Left hindlimb (tissue), 1 donor: ENCODE results near the gene PITPNB.
A peak's percentile ranks its signal among the peaks of the same experiment; 100 is the strongest.

Experiments used
- DNase-seq: peaks from one replicate; pipeline ENCODE4 v3.0.0-alpha.2; 2018

Gene PITPNB

GRCh38 chr22:27825174-27825573, 93.9 kb downstream of the PITPNB start:
- no peak for DNase-seq

GRCh38 chr22:27823221-27823620, 95.8 kb downstream of the PITPNB start:
- no peak for DNase-seq

- peak; percentile 62 for DNase-seq
Measured at GRCh38 chr22:27820896-27821866, 97.9 kb downstream of the PITPNB start.

GRCh38 chr22:27816552-27816951, 102.5 kb downstream of the PITPNB start:
- no peak for DNase-seq

- DNase-seq: no peak
Measured at GRCh38 chr22:27815826-27816530, 103.1 kb downstream of the PITPNB start.

GRCh38 chr22:27814993-27815392, 104.1 kb downstream of the PITPNB start:
- DNase-seq: no peak

GRCh38 chr22:27811778-27812177, 107.3 kb downstream of the PITPNB start:
- DNase-seq: no peak

- peak; percentile 86 for DNase-seq
Measured at GRCh38 chr22:27810609-27811151, 108.4 kb downstream of the PITPNB start.

- no peak for DNase-seq
Measured at GRCh38 chr22:27809700-27810608, 109.1 kb downstream of the PITPNB start.

- no peak for DNase-seq
Measured at GRCh38 chr22:27809226-27809603, 109.8 kb downstream of the PITPNB start.

GRCh38 chr22:27808451-27809225, 110.4 kb downstream of the PITPNB start:
- no peak for DNase-seq

- no peak for DNase-seq
Measured at GRCh38 chr22:27805841-27806240, 113.2 kb downstream of the PITPNB start.

GRCh38 chr22:27804470-27805297, 114.4 kb downstream of the PITPNB start:
- DNase-seq: peak; percentile 76

GRCh38 chr22:27803841-27804415, 115.1 kb downstream of the PITPNB start:
- DNase-seq: no peak

GRCh38 chr22:27802346-27803073, 116.5 kb downstream of the PITPNB start:
- no peak for DNase-seq
